ENCODE data around the gene PARD3.

PARD3 gene

GRCh38 chr10:34275626-34276130, 539.4 kb downstream of the PARD3 start:
- Histone ChIP-seq H3K9ac (ENCODE audit: low read depth, low read length, poor library complexity, severe bottlenecking) (no peak overlapping the region), H3K27me3 (ENCODE audit: insufficient read depth, low read length, poor library complexity, severe bottlenecking) (no peaks in the 10 kb centered on the region), H3K4me2 (ENCODE audit: low read depth, low read length, poor library complexity, severe bottlenecking) (peak overlapping the region; percentile 6), H3K36me3 (ENCODE audit: insufficient read depth, low read length) (no peaks in the 10 kb centered on the region), H3K4me1 (ENCODE audit: insufficient read depth, low read length, poor library complexity, severe bottlenecking) (peaks cover 13% of the 10 kb centered on the region), H3K9me3 (ENCODE audit: insufficient read depth, low read depth, low read length) (no peaks in the 10 kb centered on the region), H3F3A (ENCODE audit: low read depth) (no peaks in the 10 kb centered on the region), H2AFZ (ENCODE audit: low read length) (no peak overlapping the region), H3K9me2 (replicated peaks; ENCODE audit: low read depth, low read length) (no peaks in the 10 kb centered on the region), H4K20me1 (ENCODE audit: insufficient read depth, low read length, poor library complexity, severe bottlenecking) (no peaks in the 10 kb centered on the region), H3K4me3 (ENCODE audit: low read length, poor library complexity, severe bottlenecking) (no peak overlapping the region), H3K79me2 (ENCODE audit: insufficient read depth, low read length) (no peaks in the 10 kb centered on the region)
- TF ChIP-seq, protein P1, sequence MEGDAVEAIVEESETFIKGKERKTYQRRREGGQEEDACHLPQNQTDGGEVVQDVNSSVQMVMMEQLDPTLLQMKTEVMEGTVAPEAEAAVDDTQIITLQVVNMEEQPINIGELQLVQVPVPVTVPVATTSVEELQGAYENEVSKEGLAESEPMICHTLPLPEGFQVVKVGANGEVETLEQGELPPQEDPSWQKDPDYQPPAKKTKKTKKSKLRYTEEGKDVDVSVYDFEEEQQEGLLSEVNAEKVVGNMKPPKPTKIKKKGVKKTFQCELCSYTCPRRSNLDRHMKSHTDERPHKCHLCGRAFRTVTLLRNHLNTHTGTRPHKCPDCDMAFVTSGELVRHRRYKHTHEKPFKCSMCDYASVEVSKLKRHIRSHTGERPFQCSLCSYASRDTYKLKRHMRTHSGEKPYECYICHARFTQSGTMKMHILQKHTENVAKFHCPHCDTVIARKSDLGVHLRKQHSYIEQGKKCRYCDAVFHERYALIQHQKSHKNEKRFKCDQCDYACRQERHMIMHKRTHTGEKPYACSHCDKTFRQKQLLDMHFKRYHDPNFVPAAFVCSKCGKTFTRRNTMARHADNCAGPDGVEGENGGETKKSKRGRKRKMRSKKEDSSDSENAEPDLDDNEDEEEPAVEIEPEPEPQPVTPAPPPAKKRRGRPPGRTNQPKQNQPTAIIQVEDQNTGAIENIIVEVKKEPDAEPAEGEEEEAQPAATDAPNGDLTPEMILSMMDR (conservative IDR thresholded peaks at IDR 0.05; ENCODE audit: low read length): no peak
- TF ChIP-seq EZH2phosphoT487 (IDR thresholded peaks at IDR 0.05; ENCODE audit: borderline replicate concordance): no peak

- Histone ChIP-seq H3K36me3 (ENCODE audit: insufficient read depth, low read length) (no peaks in the 10 kb centered on the region), H3K79me2 (ENCODE audit: insufficient read depth, low read length) (no peaks in the 10 kb centered on the region), H3K9me2 (replicated peaks; ENCODE audit: low read depth, low read length) (no peaks in the 10 kb centered on the region), H4K20me1 (ENCODE audit: insufficient read depth, low read length, poor library complexity, severe bottlenecking) (no peaks in the 10 kb centered on the region), H3K9me3 (ENCODE audit: insufficient read depth, low read depth, low read length) (no peaks in the 10 kb centered on the region), H3K4me1 (ENCODE audit: insufficient read depth, low read length, poor library complexity, severe bottlenecking) (peaks cover 13% of the 10 kb centered on the region), H2AFZ (ENCODE audit: low read length) (no peak overlapping the region), H3K4me2 (ENCODE audit: low read depth, low read length, poor library complexity, severe bottlenecking) (no peak overlapping the region), H3K9ac (ENCODE audit: low read depth, low read length, poor library complexity, severe bottlenecking) (no peak overlapping the region), H3K27me3 (ENCODE audit: insufficient read depth, low read length, poor library complexity, severe bottlenecking) (no peaks in the 10 kb centered on the region), H3F3A (ENCODE audit: low read depth) (no peaks in the 10 kb centered on the region), H3K4me3 (ENCODE audit: low read length, poor library complexity, severe bottlenecking) (no peak overlapping the region)
- TF ChIP-seq, protein P1 (conservative IDR thresholded peaks at IDR 0.05; ENCODE audit: low read length): no peak
- TF ChIP-seq EZH2phosphoT487 (IDR thresholded peaks at IDR 0.05; ENCODE audit: borderline replicate concordance): no peak
Measured at GRCh38 chr10:34274906-34275305, 540.2 kb downstream of the PARD3 start.

DNA sequence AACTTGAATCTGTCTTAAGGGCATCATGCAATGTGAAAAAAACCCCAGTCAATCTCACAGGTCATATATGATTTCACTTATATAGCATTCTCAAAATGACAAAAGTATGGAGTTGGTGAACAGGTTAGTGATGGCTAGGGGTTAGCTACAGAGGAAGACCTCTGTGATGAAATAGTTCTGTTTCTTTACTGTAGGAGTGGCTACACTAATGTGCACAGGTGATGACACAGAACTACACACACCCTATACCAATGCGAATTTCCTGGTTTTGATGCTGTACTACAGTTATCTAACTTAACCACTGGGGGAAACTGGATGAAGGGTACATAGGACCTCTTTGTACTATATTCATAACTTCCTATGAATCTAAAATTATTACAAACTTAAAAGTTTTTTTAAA, 541.8 kb downstream of the PARD3 start:
- Histone ChIP-seq H3K9ac (ENCODE audit: low read depth, low read length, poor library complexity, severe bottlenecking) (no peak overlapping the region), H2AFZ (ENCODE audit: low read length) (no peak overlapping the region), H4K20me1 (ENCODE audit: insufficient read depth, low read length, poor library complexity, severe bottlenecking) (no peaks in the 10 kb centered on the region), H3K36me3 (ENCODE audit: insufficient read depth, low read length) (no peaks in the 10 kb centered on the region), H3K27me3 (ENCODE audit: insufficient read depth, low read length, poor library complexity, severe bottlenecking) (no peaks in the 10 kb centered on the region), H3K79me2 (ENCODE audit: insufficient read depth, low read length) (no peaks in the 10 kb centered on the region), H3K4me2 (ENCODE audit: low read depth, low read length, poor library complexity, severe bottlenecking) (no peak overlapping the region), H3F3A (ENCODE audit: low read depth) (no peaks in the 10 kb centered on the region), H3K4me3 (ENCODE audit: low read length, poor library complexity, severe bottlenecking) (no peak overlapping the region), H3K9me3 (ENCODE audit: insufficient read depth, low read depth, low read length) (no peaks in the 10 kb centered on the region), H3K9me2 (replicated peaks; ENCODE audit: low read depth, low read length) (no peaks in the 10 kb centered on the region), H3K4me1 (ENCODE audit: insufficient read depth, low read length, poor library complexity, severe bottlenecking) (peaks cover 13% of the 10 kb centered on the region)
- TF ChIP-seq, protein P1 (conservative IDR thresholded peaks at IDR 0.05; ENCODE audit: low read length): no peak
- no peak for TF ChIP-seq EZH2phosphoT487 (IDR thresholded peaks at IDR 0.05; ENCODE audit: borderline replicate concordance)

All from Loucy (cell line).